GM21515 (cell line): ENCODE results near the gene RGS9.
"Not testable (repeated sequence)": the region's sequence is repeated elsewhere in the genome, so short reads cannot be mapped to it uniquely, and the experiment has no call there.

Source experiments
- ATAC-seq: cut with Tn5 transposase; IDR thresholded peaks from one replicate; pipeline ENCODE4 v1.9.1; 2021; ENCODE audit not compliant: unreplicated experiment

The RGS9 gene

DNA sequence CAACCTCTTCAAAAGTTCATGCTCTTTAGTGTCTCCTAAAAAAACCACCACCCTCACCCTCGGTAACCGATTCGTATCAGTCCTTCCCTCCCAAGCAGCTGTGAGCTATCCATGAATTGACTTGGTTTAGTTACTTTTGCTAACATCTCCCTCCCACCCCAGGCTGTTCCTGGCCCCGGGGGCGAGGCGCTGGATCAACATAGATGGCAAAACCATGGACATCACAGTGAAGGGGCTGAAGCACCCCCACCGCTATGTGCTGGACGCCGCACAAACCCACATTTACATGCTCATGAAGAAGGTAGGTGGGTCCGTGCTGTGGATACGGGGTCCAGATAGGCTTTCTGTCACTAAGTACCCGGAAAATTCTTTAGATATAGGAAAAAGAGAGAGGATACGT lies 66.8 kb downstream of the RGS9 start:
- ATAC-seq: no peak

GRCh38 chr17:65205655-65206054 lies 68.5 kb downstream of the RGS9 start:
- ATAC-seq: no peak

- ATAC-seq: not testable (repeated sequence)
Measured at GRCh38 chr17:65207448-65207847, 70.3 kb downstream of the RGS9 start.

DNA sequence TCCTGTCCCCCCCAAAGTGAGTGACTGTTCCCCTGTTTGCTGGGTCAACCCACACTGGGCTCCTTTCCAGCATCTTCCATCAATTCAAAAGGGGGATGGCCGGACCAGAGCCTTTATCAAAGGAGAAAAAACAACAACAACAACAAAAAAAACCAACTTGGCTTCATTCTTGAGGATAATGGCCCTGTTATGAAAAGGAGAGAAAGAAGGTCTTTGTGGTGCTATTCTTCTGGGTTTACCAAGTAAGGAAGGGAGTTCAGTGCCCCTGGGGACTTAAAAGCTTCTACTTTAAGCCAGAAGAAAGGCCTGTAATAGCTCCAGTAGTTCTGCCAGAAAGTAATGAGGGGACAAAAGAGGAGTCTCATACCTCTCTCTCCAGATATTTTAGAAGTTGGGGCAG lies 71.5 kb downstream of the RGS9 start:
- no peak for ATAC-seq

DNA sequence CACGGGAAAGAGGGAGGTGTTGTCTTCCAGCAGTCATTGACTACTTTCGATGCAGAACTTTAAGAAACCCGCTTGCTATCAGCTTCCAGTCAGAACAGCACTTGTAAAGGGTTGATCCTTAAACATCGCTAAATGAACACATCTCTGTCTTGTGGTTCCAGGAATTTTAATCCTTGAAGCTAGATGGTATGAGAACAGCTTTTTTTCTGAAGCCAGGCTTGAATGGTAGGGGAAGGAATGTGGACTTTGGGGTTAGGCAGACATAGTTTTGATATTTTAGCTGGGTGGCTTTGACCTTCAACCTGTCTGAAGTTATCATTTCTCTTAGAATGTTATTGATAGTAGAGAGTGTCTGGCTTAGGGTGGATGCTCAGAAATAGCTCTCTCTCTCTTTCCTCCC lies 81.1 kb downstream of the RGS9 start:
- no peak for ATAC-seq

GRCh38 chr17:65219124-65219523 lies 82.0 kb downstream of the RGS9 start:
- ATAC-seq: no peak

DNA sequence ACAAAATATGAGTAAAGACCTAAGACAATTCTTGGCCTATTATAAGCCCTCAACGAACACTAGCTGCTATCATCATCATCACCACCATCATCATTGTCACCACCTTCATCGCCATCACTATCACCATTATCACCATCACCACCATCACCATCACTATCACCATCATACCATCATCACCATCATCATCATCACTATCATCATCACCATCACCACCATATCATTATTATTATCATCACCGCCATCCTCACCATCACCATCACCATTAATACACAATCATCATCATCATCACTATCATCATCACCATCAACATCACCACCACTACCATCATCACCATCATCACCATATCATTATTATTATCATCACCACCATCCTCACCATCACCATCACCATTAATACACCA lies 82.5 kb downstream of the RGS9 start:
- no peak for ATAC-seq

- ATAC-seq: no peak
Measured at GRCh38 chr17:65220732-65221131, 83.6 kb downstream of the RGS9 start.

DNA sequence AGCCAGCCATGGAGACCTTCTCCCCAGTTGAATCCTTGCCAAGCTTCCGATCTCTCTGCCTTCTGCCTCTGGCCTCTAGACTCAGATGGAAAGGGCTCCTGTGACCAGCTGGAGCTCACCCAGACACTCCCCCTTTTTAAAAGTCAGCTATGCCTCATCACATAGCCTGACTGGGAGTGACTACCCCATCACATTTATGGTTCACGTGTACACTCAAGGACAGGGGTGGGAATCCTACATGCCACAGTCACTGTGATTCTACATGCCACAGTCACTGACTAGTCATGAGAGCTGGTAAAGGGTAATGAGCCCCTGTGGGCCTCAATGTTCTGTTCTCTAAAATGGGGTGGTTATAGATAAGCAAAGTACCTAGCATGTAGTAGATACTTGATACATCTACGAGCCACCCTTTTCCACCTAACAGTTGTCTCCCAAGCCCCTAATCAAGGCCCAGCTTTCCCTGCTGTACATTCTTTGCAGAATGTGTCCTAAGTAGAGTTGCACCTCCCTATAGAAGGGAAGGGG lies 85.1 kb downstream of the RGS9 start:
- no peak for ATAC-seq

- no peak for ATAC-seq
Measured at GRCh38 chr17:65225061-65225460, 87.9 kb downstream of the RGS9 start.

DNA sequence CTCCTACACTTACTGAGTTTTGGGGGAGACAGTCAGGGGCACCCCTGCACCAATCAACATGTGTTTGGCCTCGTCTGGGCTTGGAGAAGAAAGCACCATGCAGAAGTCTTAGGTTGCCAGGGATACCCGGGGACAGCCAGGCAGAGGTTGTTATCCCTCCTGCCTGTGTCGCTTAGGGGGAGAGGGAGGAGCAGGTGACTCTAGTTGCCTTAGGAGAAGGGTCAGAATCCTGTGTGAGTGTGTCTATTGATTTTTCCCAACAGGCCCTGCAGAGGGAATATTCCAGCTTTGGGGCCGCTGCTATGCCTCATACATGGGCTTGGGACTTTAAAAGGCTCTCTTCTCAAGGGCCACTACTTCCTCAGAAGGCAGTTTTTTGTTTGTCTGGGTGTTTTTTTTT lies 89.1 kb downstream of the RGS9 start:
- no peak for ATAC-seq

DNA sequence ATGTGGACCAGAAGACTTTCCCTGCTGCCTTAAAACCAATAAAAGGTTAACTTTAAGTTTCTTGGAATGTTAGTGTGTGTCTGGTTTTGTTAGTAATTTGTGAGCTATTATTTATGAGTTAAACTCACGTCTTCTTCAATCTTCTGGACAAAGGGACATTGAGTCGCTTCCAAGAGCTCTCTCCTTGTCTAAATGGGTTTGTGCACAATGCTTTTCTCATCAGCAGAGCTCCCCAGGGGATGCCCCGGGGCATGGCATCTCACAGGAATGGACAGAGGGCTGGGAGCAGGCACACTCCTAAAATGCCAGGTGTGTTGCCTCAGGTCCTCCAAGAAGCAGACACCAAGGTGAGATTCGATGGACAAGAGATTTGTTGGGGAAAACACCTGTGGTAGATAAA lies 90.5 kb downstream of the RGS9 start:
- no peak for ATAC-seq

GRCh38 chr17:65228287-65228686 lies 91.1 kb downstream of the RGS9 start:
- no peak for ATAC-seq

GRCh38 chr17:65228734-65229620 lies 91.8 kb downstream of the RGS9 start:
- ATAC-seq: no peak

- ATAC-seq: no peak
Measured at GRCh38 chr17:65229621-65229995, 92.4 kb downstream of the RGS9 start.

- ATAC-seq: no peak
Measured at GRCh38 chr17:65230040-65230439, 92.9 kb downstream of the RGS9 start.

DNA sequence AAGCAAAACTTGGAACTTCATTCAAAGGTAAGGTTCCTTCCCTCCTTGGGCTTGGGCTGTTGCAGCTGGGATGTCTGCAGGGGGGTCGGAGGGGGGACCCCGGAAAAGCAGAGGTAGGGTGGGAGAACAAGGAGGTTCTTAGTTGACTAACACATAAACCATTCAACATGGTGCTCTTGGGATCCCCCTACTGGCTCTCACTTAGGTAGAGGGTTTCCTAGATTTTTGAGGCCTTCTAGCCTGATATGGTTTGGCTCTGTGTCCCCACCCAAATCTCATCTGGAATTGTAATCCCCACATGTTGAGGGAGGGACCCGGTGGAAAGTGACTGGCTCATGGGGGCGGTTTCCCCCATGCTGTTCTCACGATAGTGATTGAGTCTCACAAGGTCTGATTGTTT lies 93.9 kb downstream of the RGS9 start:
- ATAC-seq: no peak

DNA sequence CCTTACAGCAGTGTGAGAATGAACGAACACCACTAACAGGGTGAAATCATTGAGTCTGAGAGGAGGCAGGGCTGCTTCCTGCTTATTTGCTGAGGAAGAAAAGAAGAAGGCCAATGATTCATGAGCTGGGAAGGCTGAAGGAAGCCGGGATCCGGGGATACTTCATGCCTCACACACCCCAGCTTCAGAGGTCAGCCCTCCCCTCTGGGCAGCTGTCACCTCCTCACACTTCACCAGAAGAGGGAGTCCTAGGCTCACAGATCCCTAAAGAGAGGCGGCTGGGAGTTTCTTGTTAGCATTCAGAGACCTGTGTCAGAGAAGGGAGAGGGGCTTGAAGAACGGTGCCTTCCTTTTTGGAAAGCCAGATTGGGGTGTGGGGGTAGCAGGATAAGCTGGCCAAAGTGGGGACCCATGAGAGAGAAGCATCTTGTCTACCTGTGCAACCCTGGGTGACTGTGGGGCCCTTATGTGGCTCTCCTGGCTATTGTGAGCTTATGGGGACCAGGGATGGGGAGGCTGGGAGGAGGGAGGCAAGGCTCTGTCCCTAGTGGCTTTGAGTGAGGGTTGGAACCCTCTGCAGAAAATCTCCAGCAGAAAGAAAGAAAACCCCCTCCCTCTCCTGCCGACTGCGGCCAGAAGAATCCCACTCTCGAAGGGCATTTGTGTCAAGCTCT lies 94.6 kb downstream of the RGS9 start:
- ATAC-seq: no peak

DNA sequence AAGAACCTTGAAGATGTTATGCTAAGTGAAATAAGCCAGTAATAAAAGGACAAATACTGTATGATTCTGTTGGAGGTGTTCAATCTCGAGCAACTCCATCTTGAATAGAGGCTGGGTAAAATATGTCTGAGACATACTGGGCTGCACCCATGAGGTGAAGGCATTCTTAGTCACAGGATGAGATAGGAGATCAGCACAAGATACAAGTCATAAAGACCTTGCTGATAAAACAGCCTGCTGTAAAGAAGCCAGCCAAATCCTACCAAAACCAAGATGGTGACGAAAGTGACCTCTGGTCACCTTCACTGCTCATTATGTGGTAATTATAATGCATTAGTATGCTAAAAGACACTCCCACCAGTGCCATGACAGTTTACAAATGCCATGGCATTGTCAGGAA lies 98.1 kb downstream of the RGS9 start:
- no peak for ATAC-seq

DNA sequence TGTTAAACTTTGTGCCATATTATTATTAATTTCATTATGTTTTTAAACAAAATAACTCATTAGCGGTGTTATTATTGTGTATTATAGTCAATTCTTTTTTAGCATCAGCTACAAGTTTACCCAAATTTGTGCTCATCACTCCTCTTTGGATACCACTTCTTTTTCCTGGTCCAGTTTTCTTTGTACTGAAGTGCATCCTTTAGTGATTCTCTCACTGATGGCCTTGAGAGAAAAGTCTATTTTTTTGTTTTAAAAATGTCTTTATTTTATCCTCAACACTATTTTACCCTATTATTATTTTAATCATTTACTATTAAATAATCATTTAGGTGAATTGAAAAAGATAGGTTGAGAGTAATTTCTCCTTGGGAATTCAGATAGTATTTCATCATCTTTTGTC lies 99.2 kb downstream of the RGS9 start:
- no peak for ATAC-seq

DNA sequence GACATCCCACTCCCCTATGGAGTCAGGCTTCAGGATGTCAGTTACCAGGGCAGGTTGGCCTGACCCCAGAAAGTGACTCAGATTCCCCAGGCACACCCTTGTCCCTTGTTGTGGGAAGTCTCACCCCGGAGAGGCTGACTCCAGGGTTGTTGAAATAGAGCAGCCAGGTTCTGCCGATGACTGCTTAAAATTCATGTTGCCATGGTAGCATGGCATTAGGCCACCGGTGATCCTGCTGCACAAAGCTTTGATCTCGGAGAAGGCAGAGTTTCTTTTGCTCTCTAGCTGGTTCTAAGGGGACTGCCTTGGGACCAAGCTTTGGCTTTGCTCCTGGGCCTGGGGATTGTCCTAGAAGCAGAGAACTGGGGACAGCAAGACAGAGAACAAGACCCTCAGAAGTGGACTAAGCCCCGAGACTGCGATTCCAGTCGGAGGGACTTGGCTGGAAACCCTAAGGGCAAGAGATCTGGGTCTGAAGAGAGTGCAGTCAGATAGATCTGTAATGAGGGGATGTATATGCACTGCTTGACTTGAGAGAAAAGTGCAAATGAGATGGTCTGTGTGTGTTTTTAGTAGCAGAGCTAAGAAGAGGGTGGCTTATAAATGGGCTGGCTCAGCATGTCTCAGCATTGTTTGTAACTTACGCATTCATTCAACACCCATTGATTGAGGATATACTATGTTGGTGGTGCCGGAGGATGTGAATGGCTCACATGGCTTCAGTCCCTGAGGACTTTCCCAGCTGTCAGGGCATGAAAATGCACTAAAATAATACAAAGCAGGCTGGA lies 106.9 kb downstream of the RGS9 start:
- no peak for ATAC-seq

DNA sequence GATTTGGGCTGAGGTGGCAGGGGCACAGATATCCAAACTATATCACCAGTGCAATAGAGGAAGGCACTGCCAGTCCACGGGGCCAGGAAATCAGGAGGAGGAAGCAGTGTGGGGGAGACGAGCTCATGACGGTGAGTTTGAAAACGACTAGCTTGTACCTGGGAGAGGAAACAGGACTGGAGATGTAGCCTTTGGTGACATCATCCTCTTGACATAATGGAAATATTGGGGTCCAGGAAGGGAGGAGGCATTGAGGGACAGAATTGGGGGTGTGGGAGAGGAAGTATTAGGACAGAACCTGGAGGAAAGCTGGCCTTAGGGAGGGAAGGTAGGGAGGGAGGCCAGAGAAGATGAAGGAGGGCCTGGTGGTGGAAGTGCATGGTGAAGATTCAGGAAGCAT lies 109.1 kb downstream of the RGS9 start:
- ATAC-seq: no peak
